Activated naive CD8-positive, alpha-beta T cell treated with anti-CD3 and anti-CD28 coated beads for 36 hours (primary cell): ENCODE data around the gene SLC10A1. TPM values are rescaled to one million over a fixed set of nuclear protein-coding genes. Genes with fewer than 3 reads are reported as not detected.

Source experiments
- DNase-seq: peaks from one replicate; pipeline ENCODE4 v3.0.0; 2021
- H3K27ac Mint-ChIP-seq: one replicate; pipeline ENCODE4 v1.8.0; 2022; ENCODE audit warnings: mild to moderate bottlenecking, moderate library complexity, mixed read lengths
- H3K27me3 Mint-ChIP-seq: one replicate; pipeline ENCODE4 v1.8.0; 2022; ENCODE audit warnings: mild to moderate bottlenecking, mixed read lengths
- H3K36me3 Mint-ChIP-seq: one replicate; pipeline ENCODE4 v1.8.0; 2021; ENCODE audit warnings: mild to moderate bottlenecking, mixed read lengths
- H3K4me1 Mint-ChIP-seq: one replicate; pipeline ENCODE4 v1.8.0; 2021; ENCODE audit warnings: mixed read lengths
- H3K4me3 Mint-ChIP-seq: one replicate; pipeline ENCODE4 v1.8.0; 2022; ENCODE audit warnings: mild to moderate bottlenecking, moderate library complexity, mixed read lengths
- H3K9me3 Mint-ChIP-seq: one replicate; pipeline ENCODE4 v1.8.0; 2022; ENCODE audit warnings: mixed read lengths
- total RNA-seq, 2 experiments: library from RNA; stranded (reverse); gene quantifications; one replicate each; pipeline ENCODE4 v1.2.3, GENCODE V29; 2021

The SLC10A1 gene
- total RNA-seq, 2 experiments from 2014 or later = not detected

DNA sequence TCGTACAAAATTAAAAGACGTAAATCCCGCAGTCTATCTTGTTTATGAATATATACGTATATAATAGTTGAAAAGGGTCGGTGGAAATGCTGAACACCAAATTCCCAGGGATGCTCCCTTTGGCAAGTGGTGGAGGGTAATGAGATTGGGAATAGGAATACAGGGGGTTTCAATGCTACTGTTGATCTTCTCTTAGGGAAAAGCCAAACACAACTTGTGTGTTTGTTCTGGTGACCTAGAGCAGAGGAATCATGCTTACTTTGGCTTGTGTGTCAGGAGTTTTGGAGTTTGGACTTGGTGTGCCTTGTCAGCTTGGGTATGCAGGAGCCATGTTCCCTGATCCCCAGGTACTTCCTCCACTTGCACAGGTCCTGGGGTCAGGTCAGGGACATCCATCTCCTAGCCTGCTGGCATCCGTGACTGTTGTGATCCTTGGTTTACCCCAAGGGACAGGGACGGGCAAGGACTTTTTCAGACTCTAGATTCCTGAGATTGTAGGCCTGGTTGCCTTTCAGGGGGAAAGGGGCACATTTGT lies 4.1 kb downstream of the SLC10A1 start:
- Mint-ChIP-seq H3K27ac (no peak overlapping the region), H3K4me1 (no peaks in the 10 kb centered on the region), H3K27me3 (no peaks in the 10 kb centered on the region), H3K9me3 (no peaks in the 10 kb centered on the region), H3K36me3 (no peaks in the 10 kb centered on the region), H3K4me3 (no peak overlapping the region)
- DNase-seq = no peak

DNA sequence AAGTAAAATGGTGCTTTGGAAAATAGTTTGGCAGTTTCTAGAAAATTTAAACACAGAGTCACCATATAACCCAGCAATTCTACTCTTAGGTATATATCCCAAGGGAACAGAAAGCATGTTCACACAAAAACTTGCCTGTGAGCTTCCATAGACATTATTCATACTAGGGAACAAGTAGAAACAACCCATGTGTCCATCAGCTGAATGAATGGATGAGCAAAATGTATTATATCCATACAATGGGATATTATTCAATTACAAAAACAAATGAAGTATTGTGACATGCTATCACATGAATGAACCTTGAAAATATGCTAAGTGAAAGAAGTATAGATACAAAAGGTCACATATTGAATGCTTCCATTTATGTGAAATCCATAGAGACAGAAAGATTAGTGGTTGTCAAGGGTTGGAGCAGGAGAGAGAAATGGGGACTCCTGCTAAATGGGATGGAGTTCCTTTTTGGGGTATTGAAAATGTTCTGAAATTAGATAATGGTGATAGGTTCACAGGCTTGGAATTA lies 7.9 kb downstream of the SLC10A1 start:
- H3K36me3 Mint-ChIP-seq = peaks cover 2% of the 10 kb centered on the region
- H3K27ac Mint-ChIP-seq = no peak overlapping the region
- no peaks in the 10 kb centered on the region for H3K27me3 Mint-ChIP-seq
- no peaks in the 10 kb centered on the region for H3K9me3 Mint-ChIP-seq
- no peaks in the 10 kb centered on the region for H3K4me1 Mint-ChIP-seq
- no peak overlapping the region for H3K4me3 Mint-ChIP-seq
- no peak for DNase-seq

DNA sequence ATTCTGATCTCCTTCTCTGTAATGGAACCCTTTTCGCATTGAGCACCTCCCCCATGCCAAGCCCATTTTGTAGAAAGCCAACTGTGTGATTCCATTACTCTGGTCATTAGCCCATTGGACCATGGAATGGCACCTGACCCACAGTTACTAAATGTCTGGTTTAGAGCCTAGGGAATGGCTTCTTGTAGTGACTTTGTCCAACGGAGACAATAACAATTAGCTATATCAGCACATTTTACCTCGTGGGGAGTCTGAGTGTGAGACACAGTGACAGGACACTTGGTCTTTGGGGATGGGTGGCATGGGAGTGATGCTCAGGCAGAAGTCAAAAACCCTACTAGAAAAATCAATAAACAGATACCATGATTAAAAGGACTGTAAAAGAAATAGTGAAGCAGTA lies 10.4 kb downstream of the SLC10A1 start:
- Mint-ChIP-seq H3K9me3 (no peaks in the 10 kb centered on the region), H3K27me3 (no peaks in the 10 kb centered on the region), H3K4me1 (no peaks in the 10 kb centered on the region), H3K4me3 (no peak overlapping the region), H3K27ac (no peak overlapping the region), H3K36me3 (peaks cover 4% of the 10 kb centered on the region)
- no peak for DNase-seq

DNA sequence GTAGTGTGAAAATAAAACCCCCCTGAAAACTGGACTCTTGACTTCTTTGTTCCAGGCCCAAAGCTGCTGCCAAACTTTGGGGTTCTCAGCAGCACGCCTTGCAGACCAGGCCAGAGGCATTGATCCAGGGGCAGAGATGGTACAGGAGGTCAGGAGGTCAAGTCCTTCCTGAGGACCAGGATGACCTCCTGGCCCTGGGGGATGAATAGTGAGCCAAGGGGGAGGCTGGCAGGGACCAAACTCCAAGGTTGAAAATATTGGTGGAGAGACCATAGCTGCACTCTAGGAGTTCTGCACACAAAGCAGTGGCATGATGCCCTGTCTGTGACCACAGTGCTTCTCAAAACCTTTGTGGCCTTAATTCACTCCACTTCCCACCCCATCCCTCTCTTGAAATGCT lies 12.1 kb downstream of the SLC10A1 start:
- Mint-ChIP-seq H3K36me3 (peaks cover 8% of the 10 kb centered on the region), H3K27ac (no peak overlapping the region)

DNA sequence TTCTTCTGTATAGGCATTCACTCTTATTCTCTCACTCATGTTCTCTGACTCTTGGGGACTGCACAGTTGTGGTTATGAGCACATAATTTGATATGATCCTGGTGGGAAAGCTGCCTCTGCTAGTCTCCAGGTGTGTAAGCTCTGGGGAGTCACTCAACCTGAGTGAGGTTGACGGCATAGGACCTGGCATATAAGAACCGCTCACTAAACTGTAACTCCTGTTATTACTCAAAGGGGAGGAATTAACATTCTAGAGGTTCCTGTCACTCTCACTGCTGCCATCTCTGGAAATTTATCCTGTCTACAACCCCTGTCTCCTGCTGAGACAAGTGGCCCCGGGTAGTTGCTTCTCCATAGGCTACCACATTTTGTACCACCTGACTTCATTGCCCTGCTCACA lies 16.1 kb downstream of the SLC10A1 start:
- H3K36me3 Mint-ChIP-seq = peaks cover 40% of the 10 kb centered on the region
- H3K4me3 Mint-ChIP-seq = no peak overlapping the region
- H3K27ac Mint-ChIP-seq = peak overlapping the region; percentile 35
- DNase-seq = no peak
- peaks cover 31% of the 10 kb centered on the region for H3K4me1 Mint-ChIP-seq
- no peaks in the 10 kb centered on the region for H3K27me3 Mint-ChIP-seq
- no peaks in the 10 kb centered on the region for H3K9me3 Mint-ChIP-seq

More for the DNA sequence above, 12.1 kb downstream of the SLC10A1 start:
- H3K4me1 Mint-ChIP-seq = peaks cover 6% of the 10 kb centered on the region
- H3K9me3 Mint-ChIP-seq = no peaks in the 10 kb centered on the region
- no peaks in the 10 kb centered on the region for H3K27me3 Mint-ChIP-seq
- no peak for DNase-seq
- H3K4me3 Mint-ChIP-seq = no peak overlapping the region

DNA sequence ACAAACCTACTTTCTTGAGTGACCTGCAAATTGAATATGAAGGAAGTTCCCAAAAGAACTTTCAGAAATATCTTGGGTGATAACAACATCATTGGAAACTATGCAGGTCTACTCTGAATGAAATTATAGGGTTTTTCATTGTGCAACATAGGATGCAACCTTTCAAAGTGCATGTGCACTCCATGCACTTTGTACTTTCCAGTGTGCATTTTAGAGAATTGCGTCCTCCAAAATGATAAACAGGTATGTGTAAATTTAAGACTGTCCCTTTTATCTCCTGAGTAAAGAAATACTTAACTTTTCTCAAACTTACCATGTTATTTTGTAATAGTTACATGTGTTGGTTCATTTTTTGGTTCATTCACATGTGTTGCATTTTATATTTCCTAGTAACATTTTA lies 16.9 kb downstream of the SLC10A1 start:
- H3K4me3 Mint-ChIP-seq = no peak overlapping the region
- no peaks in the 10 kb centered on the region for H3K9me3 Mint-ChIP-seq
- no peaks in the 10 kb centered on the region for H3K27me3 Mint-ChIP-seq
- H3K27ac Mint-ChIP-seq = no peak overlapping the region
- peaks cover 39% of the 10 kb centered on the region for H3K4me1 Mint-ChIP-seq
- H3K36me3 Mint-ChIP-seq = peaks cover 45% of the 10 kb centered on the region
- no peak for DNase-seq

DNA sequence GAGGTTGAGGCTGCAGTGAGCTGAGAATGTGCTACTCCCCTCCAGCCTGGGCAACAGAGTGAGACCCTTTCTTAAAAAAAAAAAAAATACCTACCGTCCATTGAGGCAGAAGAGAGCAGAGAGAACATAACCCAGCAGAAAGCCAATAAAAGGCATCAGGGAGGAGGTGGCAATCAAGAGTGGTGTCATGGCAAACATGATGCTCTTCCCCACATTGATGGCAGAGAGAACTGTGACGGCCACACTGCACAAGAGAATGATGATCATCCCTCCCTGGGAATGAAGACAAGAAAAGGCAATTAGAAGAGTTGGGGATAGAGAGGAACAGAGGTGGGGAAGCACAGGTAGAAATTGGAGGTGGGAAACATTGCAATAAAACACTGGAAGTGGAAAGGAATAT lies 18.0 kb downstream of the SLC10A1 start:
- H3K27me3 Mint-ChIP-seq = no peaks in the 10 kb centered on the region
- no peaks in the 10 kb centered on the region for H3K9me3 Mint-ChIP-seq

DNA sequence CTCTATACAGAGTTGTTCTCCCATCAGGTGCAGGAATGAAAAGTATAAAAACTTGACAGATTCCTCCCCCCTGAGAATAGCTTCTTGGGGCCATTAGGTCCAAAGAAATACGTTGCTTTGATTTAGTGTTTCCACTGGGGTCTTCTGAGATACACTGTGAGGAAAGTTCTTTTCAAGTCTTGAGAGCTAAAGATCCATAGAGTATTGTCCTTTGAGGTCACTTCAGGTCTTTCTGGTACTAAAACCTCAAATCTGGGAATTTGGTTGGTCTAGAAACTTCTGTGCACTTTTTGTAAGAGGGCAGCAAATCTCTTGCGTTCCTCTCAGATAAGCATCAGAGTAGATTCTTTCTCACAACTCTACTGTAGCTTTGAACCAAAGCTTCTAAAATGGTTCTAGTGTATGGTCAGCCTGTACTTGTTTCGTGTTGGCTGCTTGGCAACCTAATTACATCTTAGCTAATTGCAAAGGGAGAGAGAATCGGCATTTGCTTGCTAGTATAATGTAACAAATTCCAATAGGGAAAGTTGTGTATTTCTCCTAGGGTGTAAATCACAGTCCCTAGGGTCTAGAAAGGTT lies 20.1 kb downstream of the SLC10A1 start:
- Mint-ChIP-seq H3K27ac (peak overlapping the region; percentile 86), H3K4me1 (peaks cover 62% of the 10 kb centered on the region), H3K9me3 (no peaks in the 10 kb centered on the region), H3K27me3 (no peaks in the 10 kb centered on the region), H3K4me3 (peak overlapping the region; percentile 9), H3K36me3 (peaks cover 75% of the 10 kb centered on the region)
- no peak for DNase-seq

More for the DNA sequence above, 18.0 kb downstream of the SLC10A1 start:
- Mint-ChIP-seq H3K36me3 (peaks cover 53% of the 10 kb centered on the region), H3K4me1 (peaks cover 45% of the 10 kb centered on the region), H3K27ac (peak overlapping the region; percentile 86), H3K4me3 (no peak overlapping the region)
- DNase-seq = no peak

DNA sequence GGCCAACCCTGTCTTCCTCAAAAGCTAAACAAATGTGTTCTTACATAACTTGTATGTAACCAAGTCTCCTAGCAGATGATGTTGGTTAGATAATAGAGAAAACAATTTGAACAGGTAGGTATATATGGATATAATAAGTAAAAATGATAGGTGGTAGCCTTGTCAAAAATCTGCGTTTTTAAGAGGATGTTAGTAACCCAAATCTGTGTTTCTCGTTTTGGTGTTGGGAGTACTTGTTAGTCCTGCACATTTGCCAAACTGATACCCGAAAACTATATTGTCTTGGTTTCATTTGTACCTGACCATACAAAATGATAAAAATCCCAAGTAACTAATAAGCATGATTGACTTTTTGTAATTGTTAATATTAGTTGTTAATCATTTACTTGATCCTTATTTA lies 22.0 kb downstream of the SLC10A1 start:
- H3K4me3 Mint-ChIP-seq = no peak overlapping the region
- H3K9me3 Mint-ChIP-seq = no peaks in the 10 kb centered on the region
- H3K27ac Mint-ChIP-seq = peak overlapping the region; percentile 48
- DNase-seq = no peak
- H3K27me3 Mint-ChIP-seq = no peaks in the 10 kb centered on the region
- H3K36me3 Mint-ChIP-seq = peaks cover 83% of the 10 kb centered on the region
- H3K4me1 Mint-ChIP-seq = peaks cover 70% of the 10 kb centered on the region

DNA sequence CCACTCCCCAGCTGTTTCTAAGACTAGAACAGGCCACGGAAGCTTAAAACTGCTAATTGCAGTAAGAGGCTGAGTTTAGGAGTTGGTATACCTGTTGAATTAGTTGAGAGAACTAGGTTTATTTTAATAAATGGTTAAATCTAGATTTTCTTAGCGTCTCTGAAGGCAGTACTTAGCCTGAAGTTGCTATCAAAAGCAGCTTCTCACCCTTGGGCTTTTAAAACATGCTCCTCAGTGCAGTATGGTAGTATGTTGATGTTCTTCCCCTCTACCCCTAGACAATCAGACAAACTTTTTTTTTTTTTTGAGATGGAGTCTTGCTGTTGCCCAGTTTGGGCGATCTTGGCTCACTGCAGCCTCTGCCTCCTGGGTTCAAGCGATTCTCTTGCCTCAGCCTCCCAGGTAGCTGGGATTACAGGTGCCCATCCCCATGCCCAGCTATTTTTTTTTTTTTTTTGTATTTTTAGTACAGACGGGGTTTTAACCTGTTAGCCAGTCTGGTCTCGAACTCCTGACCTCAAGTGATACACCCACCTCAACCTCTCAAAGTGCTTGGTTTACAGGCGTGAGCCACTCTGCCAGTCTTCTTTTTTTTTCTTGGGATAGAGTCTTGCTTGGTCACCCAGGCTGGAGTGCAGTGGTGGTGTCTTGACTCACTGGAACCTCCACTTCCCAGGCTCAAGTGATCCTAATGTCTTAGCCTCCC lies 23.3 kb downstream of the SLC10A1 start:
- Mint-ChIP-seq H3K4me1 (peaks cover 80% of the 10 kb centered on the region), H3K27ac (peak overlapping the region; percentile 62), H3K36me3 (peaks cover 88% of the 10 kb centered on the region), H3K4me3 (no peak overlapping the region), H3K27me3 (no peaks in the 10 kb centered on the region), H3K9me3 (no peaks in the 10 kb centered on the region)
- no peak for DNase-seq

DNA sequence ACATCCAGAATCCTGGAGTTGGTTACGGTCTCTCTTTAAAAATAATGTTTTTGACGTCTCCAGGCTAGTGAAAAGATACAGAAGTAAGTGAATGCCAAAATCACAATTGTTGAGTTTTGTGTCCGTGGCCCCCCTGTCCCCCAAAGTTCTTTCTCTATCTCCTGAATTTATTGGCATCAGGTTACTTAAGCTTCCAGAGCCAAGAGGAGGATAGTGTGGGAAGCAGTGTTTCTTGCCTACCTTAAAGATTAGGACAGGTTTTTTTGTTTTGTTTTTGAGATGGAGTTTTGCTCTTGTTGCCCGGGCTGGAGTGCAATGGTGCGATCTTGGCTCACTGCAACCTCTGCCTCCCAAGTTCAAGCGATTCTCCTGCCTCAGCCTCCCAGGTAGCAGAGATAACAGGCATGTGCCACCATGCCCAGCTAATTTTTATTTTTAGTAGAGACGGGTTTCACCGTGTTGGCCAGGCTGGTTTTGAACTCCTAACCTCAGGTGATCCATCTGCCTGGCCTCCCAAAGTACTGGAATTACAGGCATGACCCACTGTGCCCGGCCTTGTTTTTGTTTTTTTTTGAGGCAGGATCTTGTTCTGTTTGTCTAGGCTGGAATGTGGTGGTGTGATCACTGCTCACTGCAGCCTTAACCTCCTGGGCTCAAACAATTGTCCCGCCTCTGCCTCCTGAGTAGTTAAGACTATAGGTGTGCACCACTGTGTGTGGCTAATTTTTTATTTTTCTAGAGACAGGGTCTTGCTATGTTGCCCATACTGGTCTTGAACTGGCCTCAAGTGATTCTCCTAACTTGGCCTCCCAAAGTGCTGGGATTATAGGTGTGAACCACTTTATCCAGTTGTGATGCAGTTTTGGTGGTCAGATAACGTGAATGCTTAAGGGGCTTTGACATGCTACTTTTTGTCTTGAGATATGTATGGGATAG lies 24.7 kb downstream of the SLC10A1 start:
- H3K27me3 Mint-ChIP-seq = peaks cover 5% of the 10 kb centered on the region
- peaks cover 89% of the 10 kb centered on the region for H3K36me3 Mint-ChIP-seq
- H3K27ac Mint-ChIP-seq = peak overlapping the region; percentile 29
- H3K9me3 Mint-ChIP-seq = no peaks in the 10 kb centered on the region
- DNase-seq = no peak
- peaks cover 79% of the 10 kb centered on the region for H3K4me1 Mint-ChIP-seq
- no peak overlapping the region for H3K4me3 Mint-ChIP-seq

DNA sequence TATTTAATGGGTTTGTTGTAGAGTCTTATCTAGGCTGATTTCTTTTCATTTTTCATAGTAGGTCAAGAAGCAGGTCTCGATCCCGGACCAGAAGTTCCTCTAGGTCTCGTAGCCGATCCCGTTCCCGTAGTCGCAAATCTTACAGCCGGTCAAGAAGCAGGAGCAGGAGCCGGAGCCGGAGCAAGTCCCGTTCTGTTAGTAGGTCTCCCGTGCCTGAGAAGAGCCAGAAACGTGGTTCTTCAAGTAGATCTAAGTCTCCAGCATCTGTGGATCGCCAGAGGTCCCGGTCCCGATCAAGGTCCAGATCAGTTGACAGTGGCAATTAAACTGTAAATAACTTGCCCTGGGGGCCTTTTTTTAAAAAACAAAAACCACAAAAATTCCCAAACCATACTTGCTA lies 25.9 kb downstream of the SLC10A1 start:
- Mint-ChIP-seq H3K4me1 (peaks cover 73% of the 10 kb centered on the region), H3K4me3 (no peak overlapping the region), H3K36me3 (peaks cover 81% of the 10 kb centered on the region), H3K9me3 (no peaks in the 10 kb centered on the region), H3K27me3 (peaks cover 11% of the 10 kb centered on the region), H3K27ac (no peak overlapping the region)
- DNase-seq = no peak

DNA sequence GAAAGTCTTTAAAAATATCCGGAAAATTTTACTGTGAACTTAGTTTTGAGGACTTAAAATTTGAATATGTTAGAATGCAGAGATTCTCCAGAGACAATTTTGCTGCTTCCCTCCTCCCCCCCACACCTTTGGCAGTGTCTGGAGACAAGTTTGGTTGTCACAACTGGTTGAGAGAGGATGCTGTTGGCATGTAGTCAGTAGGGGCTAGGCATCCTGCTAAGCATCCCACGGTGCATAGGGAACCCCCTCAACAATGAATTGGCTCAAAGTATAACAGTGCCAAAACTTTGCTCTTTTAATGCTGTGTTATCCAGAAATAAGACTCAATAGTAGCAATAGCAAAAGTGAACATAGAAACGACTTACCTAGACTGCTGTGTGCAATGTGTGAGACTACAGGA lies 26.5 kb downstream of the SLC10A1 start:
- peaks cover 4% of the 10 kb centered on the region for H3K9me3 Mint-ChIP-seq
- H3K27me3 Mint-ChIP-seq = peaks cover 11% of the 10 kb centered on the region
- H3K27ac Mint-ChIP-seq = peak overlapping the region; percentile 67
- DNase-seq = no peak
- H3K4me3 Mint-ChIP-seq = peak overlapping the region; percentile 54
- peaks cover 71% of the 10 kb centered on the region for H3K4me1 Mint-ChIP-seq
- H3K36me3 Mint-ChIP-seq = peaks cover 76% of the 10 kb centered on the region

DNA sequence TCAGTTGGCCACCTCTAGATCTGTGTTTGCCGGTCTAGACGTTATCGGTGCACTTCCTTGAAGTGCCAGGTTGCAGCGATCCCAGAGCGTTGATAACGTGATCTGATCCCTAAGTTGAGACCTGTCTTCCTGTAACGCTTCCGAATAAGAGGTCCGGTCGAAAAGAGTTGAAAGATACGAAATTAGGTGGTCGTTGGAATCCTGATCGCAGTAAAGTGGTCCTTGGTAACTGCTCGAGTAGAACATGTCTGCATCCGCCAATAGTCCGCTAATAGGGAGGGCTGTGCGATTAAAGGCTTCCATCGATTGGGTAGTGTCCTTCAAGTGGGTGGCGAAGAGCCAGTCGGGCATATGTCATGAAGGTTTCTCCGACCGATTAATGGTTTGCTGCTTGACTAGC lies 27.4 kb downstream of the SLC10A1 start:
- peaks cover 4% of the 10 kb centered on the region for H3K9me3 Mint-ChIP-seq
- H3K4me3 Mint-ChIP-seq = peak overlapping the region; percentile 54
- peaks cover 11% of the 10 kb centered on the region for H3K27me3 Mint-ChIP-seq
- peak overlapping the region; percentile 72 for H3K27ac Mint-ChIP-seq
- DNase-seq = no peak
- peaks cover 65% of the 10 kb centered on the region for H3K4me1 Mint-ChIP-seq
- H3K36me3 Mint-ChIP-seq = peaks cover 69% of the 10 kb centered on the region

DNA sequence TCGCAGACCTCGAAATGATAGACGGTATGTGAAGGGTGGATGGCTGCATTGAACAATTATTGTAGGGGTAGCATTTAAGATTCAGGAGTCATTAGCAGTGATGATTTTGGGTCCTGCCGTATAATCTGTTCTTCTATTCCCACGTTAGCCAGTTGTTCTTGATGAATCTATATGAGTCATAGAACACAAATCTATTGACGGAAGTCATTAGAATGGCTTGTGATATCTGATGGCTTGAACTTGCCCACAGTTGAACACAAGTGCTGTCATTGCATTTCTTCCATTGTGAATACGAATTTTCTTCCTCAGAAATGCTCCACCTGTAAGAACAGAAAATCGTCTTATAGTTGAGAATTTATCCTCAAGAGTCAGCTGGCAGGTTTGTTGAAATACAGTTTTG lies 28.2 kb downstream of the SLC10A1 start:
- DNase-seq = no peak
- peaks cover 8% of the 10 kb centered on the region for H3K9me3 Mint-ChIP-seq
- peak overlapping the region; percentile 95 for H3K4me3 Mint-ChIP-seq
- peaks cover 11% of the 10 kb centered on the region for H3K27me3 Mint-ChIP-seq
- peak overlapping the region; percentile 100 for H3K27ac Mint-ChIP-seq
- H3K36me3 Mint-ChIP-seq = peaks cover 67% of the 10 kb centered on the region
- H3K4me1 Mint-ChIP-seq = peaks cover 65% of the 10 kb centered on the region
